GM18907 (cell line): Measurements from ENCODE around the gene ICAM1.

Experiments
- ATAC-seq: cut with Tn5 transposase; IDR thresholded peaks from one replicate; pipeline ENCODE4 v1.9.1; 2021; ENCODE audit warnings: mild to moderate bottlenecking, moderate library complexity; ENCODE audit not compliant: unreplicated experiment

Gene ICAM1

GRCh38 chr19:10292206-10292788, 21.4 kb downstream of the ICAM1 start:
- peak; percentile 47 for ATAC-seq

GRCh38 chr19:10292789-10293636, 22.1 kb downstream of the ICAM1 start:
- ATAC-seq, result no peak

GRCh38 chr19:10293637-10294367, 22.9 kb downstream of the ICAM1 start:
- ATAC-seq, result no peak

- ATAC-seq, result no peak
Measured at GRCh38 chr19:10294368-10294697, 23.4 kb downstream of the ICAM1 start.

- ATAC-seq, result no peak
Measured at GRCh38 chr19:10295305-10295846, 24.5 kb downstream of the ICAM1 start.

- no peak for ATAC-seq
Measured at GRCh38 chr19:10295847-10296591, 25.1 kb downstream of the ICAM1 start.

GRCh38 chr19:10299545-10300458, 28.9 kb downstream of the ICAM1 start:
- ATAC-seq, result no peak

- no peak for ATAC-seq
Measured at GRCh38 chr19:10305139-10305806, 34.4 kb downstream of the ICAM1 start.

- ATAC-seq, result no peak
Measured at GRCh38 chr19:10306327-10306726, 35.4 kb downstream of the ICAM1 start.

GRCh38 chr19:10309423-10309822, 38.5 kb downstream of the ICAM1 start, which contains the start of gene ZGLP1:
Gene ZGLP1, minus strand, starts transcription at chr19:10309815.
- no peak for ATAC-seq

- peak; percentile 65 for ATAC-seq
Measured at GRCh38 chr19:10315335-10316214, 44.7 kb downstream of the ICAM1 start, which contains the start of gene FDX2. Gene FDX2, minus strand, starts transcription at chr19:10316015. Its CDS starts 19 bp downstream, at chr19:10315996.

GRCh38 chr19:10316229-10317044, 45.5 kb downstream of the ICAM1 start:
- ATAC-seq, result peak; percentile 22

- no peak for ATAC-seq
Measured at GRCh38 chr19:10317045-10317856, 46.3 kb downstream of the ICAM1 start.

- ATAC-seq, result no peak
Measured at GRCh38 chr19:10317857-10318462, 47.0 kb downstream of the ICAM1 start.

- ATAC-seq, result no peak
Measured at GRCh38 chr19:10318807-10319682, 48.1 kb downstream of the ICAM1 start.
